C4-2B (cell line): Measurements from ENCODE around the gene RPL41.

Experiments
- ZFX ChIP-seq: fragments of 450-650 bp; IDR thresholded peaks from 2 replicates; pipeline ENCODE4 v1.6.1; 2017
- TF ChIP-seq, protein P1 (sequence below): fragments of 450-650 bp; conservative IDR thresholded peaks from 2 replicates; pipeline ENCODE4 v1.5.1; 2017; ENCODE audit warnings: mild to moderate bottlenecking

DNA sequence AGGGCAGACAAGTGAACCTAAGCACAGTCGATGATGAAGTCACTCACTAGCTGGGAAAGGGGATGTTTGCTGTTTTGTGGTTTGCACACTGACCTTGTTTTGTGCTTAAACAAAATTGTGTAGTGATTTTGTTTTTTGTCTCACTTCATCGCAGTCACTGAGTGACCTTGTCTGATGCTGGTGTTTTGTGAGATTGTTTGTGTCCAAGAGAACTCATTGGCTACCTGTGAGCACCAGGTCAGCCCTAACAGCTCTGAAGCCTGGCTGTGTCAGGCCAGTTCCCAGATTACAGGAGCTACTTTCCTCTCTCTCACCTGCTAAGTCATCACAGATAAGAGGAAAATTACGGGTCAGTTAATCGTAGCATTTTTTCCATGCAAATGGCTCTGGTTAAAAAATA, 7.7 kb downstream of the RPL41 start:
- TF ChIP-seq, protein P1, sequence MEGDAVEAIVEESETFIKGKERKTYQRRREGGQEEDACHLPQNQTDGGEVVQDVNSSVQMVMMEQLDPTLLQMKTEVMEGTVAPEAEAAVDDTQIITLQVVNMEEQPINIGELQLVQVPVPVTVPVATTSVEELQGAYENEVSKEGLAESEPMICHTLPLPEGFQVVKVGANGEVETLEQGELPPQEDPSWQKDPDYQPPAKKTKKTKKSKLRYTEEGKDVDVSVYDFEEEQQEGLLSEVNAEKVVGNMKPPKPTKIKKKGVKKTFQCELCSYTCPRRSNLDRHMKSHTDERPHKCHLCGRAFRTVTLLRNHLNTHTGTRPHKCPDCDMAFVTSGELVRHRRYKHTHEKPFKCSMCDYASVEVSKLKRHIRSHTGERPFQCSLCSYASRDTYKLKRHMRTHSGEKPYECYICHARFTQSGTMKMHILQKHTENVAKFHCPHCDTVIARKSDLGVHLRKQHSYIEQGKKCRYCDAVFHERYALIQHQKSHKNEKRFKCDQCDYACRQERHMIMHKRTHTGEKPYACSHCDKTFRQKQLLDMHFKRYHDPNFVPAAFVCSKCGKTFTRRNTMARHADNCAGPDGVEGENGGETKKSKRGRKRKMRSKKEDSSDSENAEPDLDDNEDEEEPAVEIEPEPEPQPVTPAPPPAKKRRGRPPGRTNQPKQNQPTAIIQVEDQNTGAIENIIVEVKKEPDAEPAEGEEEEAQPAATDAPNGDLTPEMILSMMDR = no peak
- TF ChIP-seq ZFX = no peak
